IMR-90 (cell line): Measurements from ENCODE around the gene NCAPH2. TPM values are rescaled to one million over a fixed set of nuclear protein-coding genes. Genes with fewer than 3 reads are reported as not detected.

Source experiments
- ATAC-seq: fragments of 200-7000 bp; cut with Tn5 transposase; 2 replicates; pipeline ENCODE4 v1.9.1; 2020; ENCODE audit warnings: low read depth, mild to moderate bottlenecking, moderate library complexity
- BruUV-seq: library from RNA; stranded (reverse); fragments of 400-500 nt; replicated peaks from 2 replicates; lab custom pipeline; 2021; lab: Mats Ljungman, UMichigan
- CTCF ChIA-PET: fragments of 300-600 bp; formaldehyde crosslinking; extraction: SDS; loops from one replicate; lab custom pipeline; 2021; ENCODE audit warnings: antibody characterized with exemption; lab: Yijun Ruan, JAX
- POLR2A ChIA-PET: fragments of 300-600 bp; sonication (Branson Sonifier 250); formaldehyde crosslinking; loops from one replicate; lab custom pipeline; 2022; ENCODE audit warnings: antibody characterized with exemption; ENCODE audit not compliant: unreplicated experiment; lab: Charles Lee
- DNase-seq: peaks from one replicate; pipeline ENCODE4 v3.0.0; 2013
- H2AFZ ChIP-seq: replicated peaks from 2 replicates; pipeline ENCODE3; 2013; ENCODE audit warnings: low read length, mild to moderate bottlenecking; ENCODE audit not compliant: poor library complexity
- H2AK5ac ChIP-seq: 2 replicates; pipeline ENCODE4 v1.6.1; 2013; ENCODE audit warnings: low read depth, low read length, inconsistent platforms
- H2AK9ac ChIP-seq: replicated peaks from 2 replicates; pipeline ENCODE3; 2013; ENCODE audit warnings: mild to moderate bottlenecking, low read depth, low read length, moderate library complexity; ENCODE audit not compliant: poor library complexity
- H2BK120ac ChIP-seq: 2 replicates; pipeline ENCODE4 v1.6.1; 2013; ENCODE audit warnings: low read depth, low read length, inconsistent platforms
- H2BK15ac ChIP-seq: 3 replicates; pipeline ENCODE4 v1.6.1; 2013; ENCODE audit warnings: low read depth, low read length, inconsistent platforms
- H2BK20ac ChIP-seq: 2 replicates; pipeline ENCODE4 v1.6.1; 2013; ENCODE audit warnings: low read depth, mild to moderate bottlenecking, inconsistent platforms, low read length, moderate library complexity
- H2BK5ac ChIP-seq: 2 replicates; pipeline ENCODE4 v1.6.1; 2013; ENCODE audit warnings: mild to moderate bottlenecking, low read depth, low read length, inconsistent platforms; ENCODE audit not compliant: poor library complexity, severe bottlenecking
- H3K14ac ChIP-seq: replicated peaks from 2 replicates; pipeline ENCODE4 v1.6.1; 2013; ENCODE audit warnings: low read depth, low read length, inconsistent platforms
- H3K18ac ChIP-seq: 2 replicates; pipeline ENCODE4 v1.6.1; 2013; ENCODE audit warnings: low read depth, low read length, control low read depth
- H3K23ac ChIP-seq: 2 replicates; pipeline ENCODE4 v1.6.1; 2013; ENCODE audit warnings: low read depth, low read length, inconsistent platforms
- H3K27ac ChIP-seq: 2 replicates; pipeline ENCODE4 v1.5.1; 2013; ENCODE audit warnings: mild to moderate bottlenecking, control low read depth, low read length; ENCODE audit not compliant: insufficient read depth
- H3K27me3 ChIP-seq: 2 replicates; pipeline ENCODE4 v1.6.1; 2013; ENCODE audit warnings: low read length; ENCODE audit not compliant: control insufficient read depth, insufficient read depth
- H3K36me3 ChIP-seq: 2 replicates; pipeline ENCODE4 v1.6.1; 2013; ENCODE audit warnings: low read length, mixed read lengths; ENCODE audit not compliant: control insufficient read depth, insufficient read depth
- H3K4ac ChIP-seq: 2 replicates; pipeline ENCODE4 v1.6.1; 2013; ENCODE audit warnings: low read depth, low read length, inconsistent platforms
- H3K4me1 ChIP-seq: 2 replicates; pipeline ENCODE4 v1.6.1; 2013; ENCODE audit warnings: low read length, mixed read lengths; ENCODE audit not compliant: control insufficient read depth, insufficient read depth
- H3K4me2 ChIP-seq: 2 replicates; pipeline ENCODE4 v1.6.1; 2013; ENCODE audit warnings: low read depth, mild to moderate bottlenecking, control low read depth, low read length, moderate library complexity
- H3K4me3 ChIP-seq: 2 replicates; pipeline ENCODE4 v1.5.1; 2013; ENCODE audit warnings: low read depth, mild to moderate bottlenecking, control low read depth, low read length, moderate library complexity; ENCODE audit not compliant: insufficient read depth
- H3K56ac ChIP-seq: 2 replicates; pipeline ENCODE4 v1.6.1; 2013; ENCODE audit warnings: low read length, inconsistent platforms; ENCODE audit not compliant: insufficient read depth; ENCODE audit errors: extremely low read depth
- H3K79me1 ChIP-seq, 2 experiments: 2 replicates each; pipeline ENCODE4 v1.6.1; 2013; ENCODE audit warnings: low read length in 2 of 2, inconsistent platforms in 1 of 2, low read depth in 1 of 2
- H3K9ac ChIP-seq: 2 replicates; pipeline ENCODE4 v1.6.1; 2013; ENCODE audit warnings: low read depth, low read length, control low read depth
- H3K9me1 ChIP-seq: 2 replicates; pipeline ENCODE4 v1.6.1; 2013; ENCODE audit warnings: low read length, inconsistent platforms; ENCODE audit not compliant: insufficient read depth
- H3K9me3 ChIP-seq: 2 replicates; pipeline ENCODE4 v1.6.1; 2013; ENCODE audit warnings: low read length; ENCODE audit not compliant: control insufficient read depth, insufficient read depth
- H4K20me1 ChIP-seq: 2 replicates; pipeline ENCODE4 v1.6.1; 2013; ENCODE audit warnings: low read length, inconsistent platforms; ENCODE audit not compliant: insufficient read depth
- H4K5ac ChIP-seq: 2 replicates; pipeline ENCODE4 v1.6.1; 2013; ENCODE audit warnings: mild to moderate bottlenecking, low read depth, low read length, control low read depth
- H4K8ac ChIP-seq, 2 experiments: 2 replicates each; pipeline ENCODE4 v1.6.1; 2013; ENCODE audit warnings: low read depth in 2 of 2, low read length in 2 of 2, control low read depth in 1 of 2, inconsistent platforms in 1 of 2
- H4K91ac ChIP-seq: 2 replicates; pipeline ENCODE4 v1.6.1; 2013; ENCODE audit warnings: low read depth, low read length, inconsistent platforms; ENCODE audit not compliant: insufficient read depth
- BHLHE40 ChIP-seq: fragments of 150-350 bp; IDR thresholded peaks from 2 replicates; pipeline ENCODE4 v1.6.1; 2016; ENCODE audit warnings: mild to moderate bottlenecking, low read depth, low read length
- CEBPB ChIP-seq: IDR thresholded peaks from 2 replicates; pipeline ENCODE4 v1.6.1; 2012; ENCODE audit warnings: low read depth, low read length, improper control_type of control experiment
- CTCF ChIP-seq: conservative IDR thresholded peaks from 2 replicates; pipeline ENCODE4 v1.5.1; 2012; ENCODE audit warnings: mild to moderate bottlenecking, low read depth, low read length, improper control_type of control experiment
- MAFK ChIP-seq: IDR thresholded peaks from 2 replicates; pipeline ENCODE4 v1.6.1; 2012; ENCODE audit warnings: low read depth, low read length, improper control_type of control experiment
- MAZ ChIP-seq: IDR thresholded peaks from 2 replicates; pipeline ENCODE4 v1.6.1; 2012; ENCODE audit warnings: low read depth, mild to moderate bottlenecking, low read length, improper control_type of control experiment, moderate library complexity, borderline replicate concordance
- NFE2L2 ChIP-seq: fragments of 150-350 bp; IDR thresholded peaks from 2 replicates; pipeline ENCODE4 v1.6.1; 2016; ENCODE audit warnings: low read depth, mild to moderate bottlenecking, low read length
- POLR2A ChIP-seq: IDR thresholded peaks from 2 replicates; pipeline ENCODE4 v1.6.1; 2012; ENCODE audit warnings: mild to moderate bottlenecking, low read depth, low read length
- RAD21 ChIP-seq: IDR thresholded peaks from 2 replicates; pipeline ENCODE4 v1.6.1; 2012; ENCODE audit warnings: low read length, improper control_type of control experiment
- SMC3 ChIP-seq: fragments of 150-350 bp; IDR thresholded peaks from 2 replicates; pipeline ENCODE4 v1.6.1; 2016; ENCODE audit warnings: low read depth, mild to moderate bottlenecking, antibody characterized with exemption, low read length, moderate library complexity
- WGBS, 2 experiments: methylation state at CpG; one replicate each; pipeline versions ENCODE4 v1.1.5 to v1.1.7; 2013; ENCODE audit warnings: missing lambda C conversion rate in 2 of 2; ENCODE audit not compliant: insufficient read length in 1 of 2; ENCODE audit errors: extremely low coverage in 2 of 2; 5-methylcytosine and 5-hydroxymethylcytosine counted together
- dilution Hi-C: fragments of 300-500 bp; cut with HindIII; formaldehyde crosslinking; loops from one replicate; pipeline ENCODE4 v1.14.3; 2018; ENCODE audit warnings: low sequenced_read_pairs; ENCODE audit not compliant: unreplicated experiment
- in situ Hi-C: fragments of 300-500 bp; cut with MboI; formaldehyde crosslinking; loops from 3 replicates; pipeline ENCODE4 v1.14.3; 2019; ENCODE audit warnings: low sequenced_read_pairs, inconsistent platforms, mixed read lengths
- intact Hi-C: fragments of 100-400 bp; cut with micrococcal nuclease; formaldehyde crosslinking; loops from 2 replicates; pipeline ENCODE4 v1.10.0; 2022
- polyA plus RNA-seq, 3 experiments: library from polyadenylated mRNA; depleted of rRNA; stranded (reverse); fragments of >200 nt; gene quantifications; 2 replicates each; pipeline ENCODE4 v1.2.3, GENCODE V29; 2012; ENCODE audit warnings: low replicate concordance in 1 of 3
- total RNA-seq: library from RNA; depleted of rRNA; stranded (reverse); fragments of >200 nt; gene quantifications from 2 replicates; pipeline ENCODE4 v1.2.3, GENCODE V29; 2012

NCAPH2 gene
- total and polyA plus RNA-seq, 2 of the 4 experiments (the other 2 are of a cell fraction): 30.2 to 38.5 TPM

- Histone ChIP-seq H2AFZ (peak within 1 kb of the TSS; percentile 96), H2BK15ac (no peak within 1 kb of the TSS), H3K4me2 (peak within 1 kb of the TSS; percentile 91), H3K4me3 (peak within 1 kb of the TSS; percentile 87), H3K14ac (peak within 1 kb of the TSS; percentile 17), H4K5ac (no peak within 1 kb of the TSS), H2BK20ac (no peak within 1 kb of the TSS), H2BK5ac (peak within 1 kb of the TSS; percentile 29), H3K9me3 (no peaks in the 10 kb centered on the region), H2AK5ac (peak within 1 kb of the TSS; percentile 29), H3K56ac (no peak within 1 kb of the TSS), H3K9ac (peak within 1 kb of the TSS; percentile 54), H4K8ac (peak within 1 kb of the TSS; percentile 59 to 72; a peak in 3 of 4 replicates), H3K36me3 (peaks cover 2% of the 10 kb centered on the region; the same call in 1 of the 2 replicates), H3K4me1 (peaks cover 21% of the 10 kb centered on the region), H4K20me1 (peaks cover 43% of the 10 kb centered on the region), H3K27me3 (peaks cover 9% of the 10 kb centered on the region), H4K91ac (peak within 1 kb of the TSS; percentile 58; the same call in 1 of the 2 replicates), H3K9me1 (peaks cover 20% of the 10 kb centered on the region), H3K4ac (peak within 1 kb of the TSS; percentile 2), H2AK9ac (peak within 1 kb of the TSS; percentile 78), H3K79me1 (peaks cover 13 to 42% of the 10 kb centered on the region in 2 experiments; a peak in 3 of 4 replicates), H3K27ac (peak within 1 kb of the TSS; percentile 53), H3K18ac (no peak within 1 kb of the TSS), H3K23ac (peak within 1 kb of the TSS; percentile 40; the same call in 1 of the 2 replicates), H2BK120ac (no peak within 1 kb of the TSS; the same call in 1 of the 2 replicates)
- BruUV-seq: no TSS peak
- dilution Hi-C loops (no loop called here), in situ Hi-C loops (no loop called here), intact Hi-C loops (loop anchor here (1.0 kb wide), 1 partner anchor 23 kb away; no protein-coding TSS in a partner anchor)
- DNase-seq: peak; percentile 84
- CTCF ChIA-PET: interaction anchor here (0.6 kb wide), 1 partner anchor 27 kb away, joined by 3 read pairs; no protein-coding TSS in a partner anchor
- TF ChIP-seq MAZ: peak; percentile 88; the same call in 1 of the 2 replicates
- no peak for TF ChIP-seq SMC3
- no peak for TF ChIP-seq CEBPB
- no peak for TF ChIP-seq NFE2L2
- TF ChIP-seq BHLHE40: no peak
- TF ChIP-seq CTCF: no peak
- no peak for TF ChIP-seq RAD21
- 0 out of 2 replicates have a peak, but pooled peaks have one; percentile 26 for TF ChIP-seq POLR2A
- TF ChIP-seq MAFK: no peak
- POLR2A ChIA-PET: no interaction called here
- WGBS, 2 experiments: 1% methylated on average over 30 of the region's 97 CpGs; no CpG with 5 or more reads in 1 of the 2 experiments
- peak; percentile 96 for ATAC-seq
These were observed 33.0 kb upstream of the NCAPH2 start, which contains the start of gene SBF1 for GRCh38 chr22:50474710-50475651. Gene SBF1, minus strand, starts transcription at chr22:50475035. Its CDS starts 195 bp downstream, at chr22:50474840.
